Karpas-422 (cell line): ENCODE results near the gene GRK2. TPM values are rescaled to one million over a fixed set of nuclear protein-coding genes. Genes with fewer than 3 reads are reported as not detected.

Source experiments
- DNase-seq: peaks from one replicate; pipeline ENCODE4 v3.0.0-alpha.2; 2015
- H2AFZ ChIP-seq: fragments of 200-600 bp; sonication (generic); 2 replicates; pipeline ENCODE4 v1.6.1; 2014; ENCODE audit warnings: antibody characterized with exemption, low read length, mixed read lengths
- H3K27ac ChIP-seq: fragments of 200-600 bp; sonication (generic); 2 replicates; pipeline ENCODE4 v1.5.1; 2014; ENCODE audit warnings: mild to moderate bottlenecking, low read length, moderate library complexity
- H3K27me3 ChIP-seq: fragments of 200-600 bp; sonication (generic); 2 replicates; pipeline ENCODE4 v1.6.1; 2014; ENCODE audit warnings: low read length, mixed read lengths
- H3K36me3 ChIP-seq: fragments of 200-600 bp; sonication (generic); 2 replicates; pipeline ENCODE4 v1.6.1; 2014; ENCODE audit warnings: low read length, mixed read lengths; ENCODE audit not compliant: insufficient read depth
- H3K4me1 ChIP-seq: fragments of 200-600 bp; sonication (generic); 2 replicates; pipeline ENCODE4 v1.6.1; 2014; ENCODE audit warnings: mild to moderate bottlenecking, low read length, mixed read lengths
- H3K4me2 ChIP-seq: fragments of 200-600 bp; sonication (generic); 2 replicates; pipeline ENCODE4 v1.6.1; 2014; ENCODE audit warnings: low read length, low read depth, mild to moderate bottlenecking; ENCODE audit not compliant: poor library complexity, severe bottlenecking
- H3K4me3 ChIP-seq: fragments of 200-600 bp; sonication (generic); 2 replicates; pipeline ENCODE4 v1.5.1; 2014; ENCODE audit warnings: mild to moderate bottlenecking, antibody characterized with exemption, low read length, mixed read lengths
- H3K79me2 ChIP-seq: fragments of 200-600 bp; sonication (generic); 2 replicates; pipeline ENCODE4 v1.6.1; 2014; ENCODE audit warnings: mild to moderate bottlenecking, low read length, mixed read lengths
- H3K9ac ChIP-seq: fragments of 200-600 bp; sonication (generic); 2 replicates; pipeline ENCODE4 v1.6.0; 2014; ENCODE audit warnings: low read length
- H3K9me2 ChIP-seq: fragments of 200-600 bp; sonication (generic), shearing (Covaris generic); replicated peaks from 2 replicates; pipeline ENCODE4 v1.6.0; 2014; ENCODE audit warnings: mild to moderate bottlenecking, low read length, moderate library complexity; ENCODE audit not compliant: insufficient read depth
- H3K9me3 ChIP-seq: fragments of 300-700, 200-600 bp; sonication (generic); 2 replicates; pipeline ENCODE4 v1.6.1; 2014; ENCODE audit warnings: low read length, mixed read lengths
- H4K20me1 ChIP-seq: fragments of 200-600 bp; sonication (generic); 2 replicates; pipeline ENCODE4 v1.6.1; 2014; ENCODE audit warnings: mild to moderate bottlenecking, antibody characterized with exemption, low read length, low read depth; ENCODE audit not compliant: insufficient read depth
- total RNA-seq: library from RNA; depleted of rRNA; stranded (reverse); fragments of >200 nt; shearing (Covaris generic); gene quantifications from 2 replicates; pipeline ENCODE4 v1.2.3, GENCODE V29; 2014; ENCODE audit warnings: low replicate concordance

Gene GRK2
- total RNA-seq, 1 experiment from 2014 or later: 94.7 TPM

- Histone ChIP-seq H3K27ac (no peak overlapping the region), H3K4me2 (no peak overlapping the region), H3K9me2 (no peaks in the 10 kb centered on the region), H4K20me1 (no peaks in the 10 kb centered on the region), H3K4me1 (no peaks in the 10 kb centered on the region), H3K36me3 (peaks cover 19% of the 10 kb centered on the region), H2AFZ (no peak overlapping the region), H3K9ac (no peak overlapping the region), H3K9me3 (no peaks in the 10 kb centered on the region), H3K4me3 (no peak overlapping the region), H3K27me3 (no peaks in the 10 kb centered on the region), H3K79me2 (no peaks in the 10 kb centered on the region)
- DNase-seq: no peak
Measured at GRCh38 chr11:67301313-67301921, 35.1 kb downstream of the GRK2 start.

- no peak overlapping the region for H3K4me2 ChIP-seq
- H3K79me2 ChIP-seq: no peaks in the 10 kb centered on the region
- peaks cover 16% of the 10 kb centered on the region; the same call in 1 of the 2 replicates for H3K36me3 ChIP-seq
- H3K27me3 ChIP-seq: no peaks in the 10 kb centered on the region
- no peaks in the 10 kb centered on the region for H4K20me1 ChIP-seq
- DNase-seq: no peak
- no peak overlapping the region for H3K9ac ChIP-seq
- no peak overlapping the region for H2AFZ ChIP-seq
- H3K4me3 ChIP-seq: no peak overlapping the region
- no peaks in the 10 kb centered on the region for H3K4me1 ChIP-seq
- H3K9me3 ChIP-seq: no peaks in the 10 kb centered on the region
- no peak overlapping the region for H3K27ac ChIP-seq
- H3K9me2 ChIP-seq: no peaks in the 10 kb centered on the region
Measured at GRCh38 chr11:67301951-67302516, 35.8 kb downstream of the GRK2 start.

GRCh38 chr11:67302571-67303131 lies 36.4 kb downstream of the GRK2 start:
- H3K27ac ChIP-seq: no peak overlapping the region

GRCh38 chr11:67303132-67303834 lies 37.0 kb downstream of the GRK2 start, which contains the start of gene SSH3:
Gene SSH3 (plus strand): TSS chr11:67303530. CDS start chr11:67303626, 96 bp downstream.
- no peak for DNase-seq
- Histone ChIP-seq H3K9ac (no peak within 1 kb of the TSS), H3K27ac (no peak within 1 kb of the TSS), H3K4me1 (no peaks in the 10 kb centered on the region), H4K20me1 (no peaks in the 10 kb centered on the region), H3K4me2 (no peak within 1 kb of the TSS), H3K79me2 (no peaks in the 10 kb centered on the region), H3K4me3 (no peak within 1 kb of the TSS), H3K9me2 (no peaks in the 10 kb centered on the region), H3K36me3 (peaks cover 15% of the 10 kb centered on the region; the same call in 1 of the 2 replicates), H3K27me3 (no peaks in the 10 kb centered on the region), H2AFZ (no peak within 1 kb of the TSS), H3K9me3 (no peaks in the 10 kb centered on the region)

More at GRCh38 chr11:67302571-67303131, 36.4 kb downstream of the GRK2 start:
- Histone ChIP-seq H3K4me1 (no peaks in the 10 kb centered on the region), H3K79me2 (no peaks in the 10 kb centered on the region), H3K9ac (no peak overlapping the region), H3K36me3 (peaks cover 16% of the 10 kb centered on the region; the same call in 1 of the 2 replicates), H4K20me1 (no peaks in the 10 kb centered on the region), H2AFZ (no peak overlapping the region), H3K9me2 (no peaks in the 10 kb centered on the region), H3K9me3 (no peaks in the 10 kb centered on the region), H3K4me3 (no peak overlapping the region), H3K4me2 (no peak overlapping the region), H3K27me3 (no peaks in the 10 kb centered on the region)
- no peak for DNase-seq

GRCh38 chr11:67303835-67304411 lies 37.6 kb downstream of the GRK2 start:
- H3K4me2 ChIP-seq: no peak overlapping the region
- H4K20me1 ChIP-seq: no peaks in the 10 kb centered on the region
- H3K36me3 ChIP-seq: peaks cover 9% of the 10 kb centered on the region; the same call in 1 of the 2 replicates
- H3K9ac ChIP-seq: no peak overlapping the region
- H3K79me2 ChIP-seq: no peaks in the 10 kb centered on the region
- no peaks in the 10 kb centered on the region for H3K9me3 ChIP-seq
- no peak overlapping the region for H3K4me3 ChIP-seq
- no peak overlapping the region for H2AFZ ChIP-seq
- H3K4me1 ChIP-seq: no peaks in the 10 kb centered on the region
- H3K27ac ChIP-seq: no peak overlapping the region
- no peaks in the 10 kb centered on the region for H3K9me2 ChIP-seq
- no peak for DNase-seq
- H3K27me3 ChIP-seq: no peaks in the 10 kb centered on the region

- DNase-seq: no peak
- Histone ChIP-seq H3K9ac (no peak overlapping the region), H3K36me3 (0 out of 2 replicates have a peak, but pooled peaks cover 7% of the 10 kb centered on the region), H3K27me3 (no peaks in the 10 kb centered on the region), H3K4me3 (no peak overlapping the region), H3K9me2 (no peaks in the 10 kb centered on the region), H3K4me1 (no peaks in the 10 kb centered on the region), H2AFZ (no peak overlapping the region), H3K9me3 (no peaks in the 10 kb centered on the region), H4K20me1 (no peaks in the 10 kb centered on the region), H3K27ac (no peak overlapping the region), H3K79me2 (no peaks in the 10 kb centered on the region), H3K4me2 (no peak overlapping the region)
Measured at GRCh38 chr11:67304511-67305113, 38.3 kb downstream of the GRK2 start.

GRCh38 chr11:67306769-67307544 lies 40.7 kb downstream of the GRK2 start:
- Histone ChIP-seq H3K9me2 (no peaks in the 10 kb centered on the region), H4K20me1 (no peaks in the 10 kb centered on the region), H3K9me3 (no peaks in the 10 kb centered on the region), H3K4me2 (no peak overlapping the region), H2AFZ (no peak overlapping the region), H3K27ac (no peak overlapping the region), H3K4me1 (no peaks in the 10 kb centered on the region), H3K79me2 (no peaks in the 10 kb centered on the region), H3K36me3 (no peaks in the 10 kb centered on the region), H3K9ac (no peak overlapping the region), H3K4me3 (no peak overlapping the region), H3K27me3 (no peaks in the 10 kb centered on the region)
- DNase-seq: no peak
